Measurements from ENCODE around the gene ANTXR1.

Gene ANTXR1

GRCh38 chr2:69272803-69273471 lies 260.0 kb downstream of the ANTXR1 start:
- DNase-seq (ENCODE audit: insufficient read length, low spot score), result no peak
- no peak for TF ChIP-seq POU2F2 (IDR thresholded peaks at IDR 0.05; ENCODE audit: low read depth, low read length)
- TF ChIP-seq TAF1 (IDR thresholded peaks at IDR 0.05; ENCODE audit: low read depth, low read length), result no peak
- no peak for TF ChIP-seq SPI1 (IDR thresholded peaks at IDR 0.05; ENCODE audit: low read depth, low read length)
- no peak for TF ChIP-seq PAX5 (IDR thresholded peaks at IDR 0.05; ENCODE audit: insufficient read depth, low read length, severe bottlenecking)
- TF ChIP-seq POLR2AphosphoS5 (IDR thresholded peaks at IDR 0.05; ENCODE audit: low read depth, low read length), result no peak
- TF ChIP-seq POLR2A (IDR thresholded peaks at IDR 0.05; ENCODE audit: low read depth, low read length), result no peak
- FAIRE-seq, result no peak

- no peak for FAIRE-seq
- TF ChIP-seq POLR2AphosphoS5 (IDR thresholded peaks at IDR 0.05; ENCODE audit: low read depth, low read length), result no peak
- TF ChIP-seq POU2F2 (IDR thresholded peaks at IDR 0.05; ENCODE audit: low read depth, low read length), result no peak
- TF ChIP-seq TAF1 (IDR thresholded peaks at IDR 0.05; ENCODE audit: low read depth, low read length), result no peak
- TF ChIP-seq SPI1 (IDR thresholded peaks at IDR 0.05; ENCODE audit: low read depth, low read length), result no peak
- TF ChIP-seq PAX5 (IDR thresholded peaks at IDR 0.05; ENCODE audit: insufficient read depth, low read length, severe bottlenecking), result no peak
- TF ChIP-seq POLR2A (IDR thresholded peaks at IDR 0.05; ENCODE audit: low read depth, low read length), result no peak
Observed at GRCh38 chr2:69275490-69275889, 262.5 kb downstream of the ANTXR1 start.

GRCh38 chr2:69278366-69278765 lies 265.4 kb downstream of the ANTXR1 start:
- no peak for FAIRE-seq

More at GRCh38 chr2:69275490-69275889, 262.5 kb downstream of the ANTXR1 start:
- DNase-seq (ENCODE audit: insufficient read length, low spot score), result no peak

GRCh38 chr2:69279211-69279610 lies 266.2 kb downstream of the ANTXR1 start:
- DNase-seq (ENCODE audit: insufficient read length, low spot score) (no peak), FAIRE-seq (no peak)
- no peak for TF ChIP-seq SPI1 (IDR thresholded peaks at IDR 0.05; ENCODE audit: low read depth, low read length)
- TF ChIP-seq TAF1 (IDR thresholded peaks at IDR 0.05; ENCODE audit: low read depth, low read length), result no peak
- no peak for TF ChIP-seq PAX5 (IDR thresholded peaks at IDR 0.05; ENCODE audit: insufficient read depth, low read length, severe bottlenecking)
- no peak for TF ChIP-seq POU2F2 (IDR thresholded peaks at IDR 0.05; ENCODE audit: low read depth, low read length)

More at GRCh38 chr2:69278366-69278765, 265.4 kb downstream of the ANTXR1 start:
- TF ChIP-seq PAX5 (IDR thresholded peaks at IDR 0.05; ENCODE audit: insufficient read depth, low read length, severe bottlenecking) (no peak), SPI1 (IDR thresholded peaks at IDR 0.05; ENCODE audit: low read depth, low read length) (no peak), TAF1 (IDR thresholded peaks at IDR 0.05; ENCODE audit: low read depth, low read length) (no peak), POLR2A (IDR thresholded peaks at IDR 0.05; ENCODE audit: low read depth, low read length) (no peak), POLR2AphosphoS5 (IDR thresholded peaks at IDR 0.05; ENCODE audit: low read depth, low read length) (no peak), POU2F2 (IDR thresholded peaks at IDR 0.05; ENCODE audit: low read depth, low read length) (no peak)
- DNase-seq (ENCODE audit: insufficient read length, low spot score), result no peak

- DNase-seq (ENCODE audit: insufficient read length, low spot score) (no peak), FAIRE-seq (no peak)
- no peak for TF ChIP-seq POU2F2 (IDR thresholded peaks at IDR 0.05; ENCODE audit: low read depth, low read length)
- TF ChIP-seq POLR2A (IDR thresholded peaks at IDR 0.05; ENCODE audit: low read depth, low read length), result no peak
- TF ChIP-seq SPI1 (IDR thresholded peaks at IDR 0.05; ENCODE audit: low read depth, low read length), result no peak
- no peak for TF ChIP-seq POLR2AphosphoS5 (IDR thresholded peaks at IDR 0.05; ENCODE audit: low read depth, low read length)
- no peak for TF ChIP-seq TAF1 (IDR thresholded peaks at IDR 0.05; ENCODE audit: low read depth, low read length)
- TF ChIP-seq PAX5 (IDR thresholded peaks at IDR 0.05; ENCODE audit: insufficient read depth, low read length, severe bottlenecking), result no peak
Observed at GRCh38 chr2:69279931-69280681, 267.1 kb downstream of the ANTXR1 start.

- TF ChIP-seq POLR2AphosphoS5 (IDR thresholded peaks at IDR 0.05; ENCODE audit: low read depth, low read length), result no peak
- TF ChIP-seq TAF1 (IDR thresholded peaks at IDR 0.05; ENCODE audit: low read depth, low read length), result no peak
- FAIRE-seq (no peak), DNase-seq (ENCODE audit: insufficient read length, low spot score) (no peak)
Observed at GRCh38 chr2:69280796-69281412, 267.9 kb downstream of the ANTXR1 start.

- TF ChIP-seq PAX5 (IDR thresholded peaks at IDR 0.05; ENCODE audit: insufficient read depth, low read length, severe bottlenecking) (no peak), TAF1 (IDR thresholded peaks at IDR 0.05; ENCODE audit: low read depth, low read length) (no peak), POLR2AphosphoS5 (IDR thresholded peaks at IDR 0.05; ENCODE audit: low read depth, low read length) (no peak), SPI1 (IDR thresholded peaks at IDR 0.05; ENCODE audit: low read depth, low read length) (no peak), POLR2A (IDR thresholded peaks at IDR 0.05; ENCODE audit: low read depth, low read length) (no peak), POU2F2 (IDR thresholded peaks at IDR 0.05; ENCODE audit: low read depth, low read length) (no peak)
- no peak for FAIRE-seq
- DNase-seq (ENCODE audit: insufficient read length, low spot score), result no peak
Observed at GRCh38 chr2:69285379-69285894, 272.5 kb downstream of the ANTXR1 start.

- no peak for DNase-seq (ENCODE audit: insufficient read length, low spot score)
- FAIRE-seq, result no peak
- no peak for TF ChIP-seq POU2F2 (IDR thresholded peaks at IDR 0.05; ENCODE audit: low read depth, low read length)
- TF ChIP-seq POLR2AphosphoS5 (IDR thresholded peaks at IDR 0.05; ENCODE audit: low read depth, low read length), result no peak
- TF ChIP-seq SPI1 (IDR thresholded peaks at IDR 0.05; ENCODE audit: low read depth, low read length), result no peak
- TF ChIP-seq TAF1 (IDR thresholded peaks at IDR 0.05; ENCODE audit: low read depth, low read length), result no peak
- TF ChIP-seq POLR2A (IDR thresholded peaks at IDR 0.05; ENCODE audit: low read depth, low read length), result no peak
- no peak for TF ChIP-seq PAX5 (IDR thresholded peaks at IDR 0.05; ENCODE audit: insufficient read depth, low read length, severe bottlenecking)
Observed at GRCh38 chr2:69287544-69287943, 274.6 kb downstream of the ANTXR1 start.

- TF ChIP-seq SPI1 (IDR thresholded peaks at IDR 0.05; ENCODE audit: low read depth, low read length) (no peak), PAX5 (IDR thresholded peaks at IDR 0.05; ENCODE audit: insufficient read depth, low read length, severe bottlenecking) (no peak), TAF1 (IDR thresholded peaks at IDR 0.05; ENCODE audit: low read depth, low read length) (no peak), POLR2AphosphoS5 (IDR thresholded peaks at IDR 0.05; ENCODE audit: low read depth, low read length) (no peak), POU2F2 (IDR thresholded peaks at IDR 0.05; ENCODE audit: low read depth, low read length) (no peak)
- DNase-seq (ENCODE audit: insufficient read length, low spot score), result no peak
- no peak for FAIRE-seq
Observed at GRCh38 chr2:69288429-69288828, 275.4 kb downstream of the ANTXR1 start.
